ENCODE measurements around the gene CACNA1C.

DNA sequence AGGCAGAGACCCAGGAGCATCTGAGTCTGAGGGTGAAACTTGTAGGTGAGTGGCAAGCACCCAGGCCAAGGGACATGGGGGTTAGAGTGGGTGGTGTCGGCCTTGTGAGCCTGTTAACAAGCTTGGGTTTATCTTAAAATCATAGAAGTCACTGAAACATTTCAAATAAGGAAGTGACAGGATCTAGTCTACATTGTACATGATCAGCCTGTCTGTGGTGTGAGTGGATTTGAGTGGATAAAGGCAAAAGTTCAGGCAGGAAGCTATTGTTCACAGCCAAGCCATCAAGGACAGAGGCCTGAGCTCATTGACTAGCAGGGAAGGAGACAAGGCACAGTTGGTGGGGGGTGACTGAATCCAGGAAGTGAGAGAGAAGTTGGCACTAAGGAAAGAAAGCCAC lies 682.6 kb downstream of the CACNA1C start:
- TF ChIP-seq, protein P1, sequence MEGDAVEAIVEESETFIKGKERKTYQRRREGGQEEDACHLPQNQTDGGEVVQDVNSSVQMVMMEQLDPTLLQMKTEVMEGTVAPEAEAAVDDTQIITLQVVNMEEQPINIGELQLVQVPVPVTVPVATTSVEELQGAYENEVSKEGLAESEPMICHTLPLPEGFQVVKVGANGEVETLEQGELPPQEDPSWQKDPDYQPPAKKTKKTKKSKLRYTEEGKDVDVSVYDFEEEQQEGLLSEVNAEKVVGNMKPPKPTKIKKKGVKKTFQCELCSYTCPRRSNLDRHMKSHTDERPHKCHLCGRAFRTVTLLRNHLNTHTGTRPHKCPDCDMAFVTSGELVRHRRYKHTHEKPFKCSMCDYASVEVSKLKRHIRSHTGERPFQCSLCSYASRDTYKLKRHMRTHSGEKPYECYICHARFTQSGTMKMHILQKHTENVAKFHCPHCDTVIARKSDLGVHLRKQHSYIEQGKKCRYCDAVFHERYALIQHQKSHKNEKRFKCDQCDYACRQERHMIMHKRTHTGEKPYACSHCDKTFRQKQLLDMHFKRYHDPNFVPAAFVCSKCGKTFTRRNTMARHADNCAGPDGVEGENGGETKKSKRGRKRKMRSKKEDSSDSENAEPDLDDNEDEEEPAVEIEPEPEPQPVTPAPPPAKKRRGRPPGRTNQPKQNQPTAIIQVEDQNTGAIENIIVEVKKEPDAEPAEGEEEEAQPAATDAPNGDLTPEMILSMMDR (conservative IDR thresholded peaks at IDR 0.05 in 1 of 2, IDR thresholded peaks at IDR 0.05 in 1 of 2; ENCODE audit: low read depth in 1 of 2, low read length in 2 of 2): no peak
- no peak for TF ChIP-seq EZH2 (IDR thresholded peaks at IDR 0.05; ENCODE audit: low read length, missing control alignments)
